SU-DHL-6 (cell line): ENCODE data around the gene IFITM1.
"Not testable (repeated sequence)": the region's sequence is repeated elsewhere in the genome, so short reads cannot be mapped to it uniquely, and the experiment has no call there.

Experiments used
- H2AFZ ChIP-seq: fragments of 200-600 bp; sonication (generic); 2 replicates; pipeline ENCODE4 v1.6.1; 2014; ENCODE audit warnings: low read depth, mild to moderate bottlenecking, moderate library complexity, mixed read lengths, antibody characterized with exemption, low read length; ENCODE audit not compliant: severe bottlenecking
- H3F3A ChIP-seq: fragments of 200-600 bp; shearing (Covaris generic); 2 replicates; pipeline ENCODE4 v1.6.0; 2016; ENCODE audit warnings: antibody characterized with exemption, mild to moderate bottlenecking; ENCODE audit not compliant: insufficient read depth
- H3K27ac ChIP-seq: fragments of 200-600 bp; sonication (generic); 2 replicates; pipeline ENCODE4 v1.5.1; 2016; ENCODE audit warnings: low read depth, mild to moderate bottlenecking, low read length, moderate library complexity, mixed read lengths
- H3K27me3 ChIP-seq: fragments of 200-600 bp; sonication (generic), shearing (Covaris generic); 2 replicates; pipeline ENCODE4 v1.6.0; 2014; ENCODE audit warnings: mild to moderate bottlenecking, low read length
- H3K36me3 ChIP-seq: fragments of 200-600 bp; sonication (generic); 2 replicates; pipeline ENCODE4 v1.6.1; 2014; ENCODE audit warnings: mild to moderate bottlenecking, low read length, mixed read lengths
- H3K4me2 ChIP-seq: fragments of 300-600, 200-600 bp; shearing (Covaris generic), sonication (generic); 2 replicates; pipeline ENCODE4 v1.6.0; 2014; ENCODE audit warnings: low read length, low read depth, mild to moderate bottlenecking; ENCODE audit not compliant: poor library complexity, severe bottlenecking
- H3K4me3 ChIP-seq: fragments of 200-600 bp; sonication (generic); 2 replicates; pipeline ENCODE4 v1.5.1; 2014; ENCODE audit warnings: antibody characterized with exemption, low read length, mild to moderate bottlenecking, mixed read lengths; ENCODE audit not compliant: insufficient read depth, poor library complexity, severe bottlenecking
- H3K79me2 ChIP-seq: fragments of 200-600 bp; sonication (generic); 2 replicates; pipeline ENCODE4 v1.6.1; 2014; ENCODE audit warnings: mild to moderate bottlenecking, low read length, moderate library complexity; ENCODE audit not compliant: insufficient read depth
- H3K9ac ChIP-seq: fragments of 200-600 bp; sonication (generic); 2 replicates; pipeline ENCODE4 v1.7.0; 2014; ENCODE audit warnings: mild to moderate bottlenecking, low read length
- H3K9me2 ChIP-seq: fragments of 200-600 bp; sonication (generic); replicated peaks from 2 replicates; pipeline ENCODE4 v1.6.1; 2014; ENCODE audit warnings: low read length; ENCODE audit not compliant: insufficient read depth
- H3K9me3 ChIP-seq: fragments of 200-600 bp; sonication (generic); 2 replicates; pipeline ENCODE4 v1.6.1; 2014; ENCODE audit warnings: low read length, mixed read lengths; ENCODE audit not compliant: insufficient read depth
- H4K20me1 ChIP-seq: fragments of 200-600 bp; sonication (generic); 2 replicates; pipeline ENCODE4 v1.6.1; 2014; ENCODE audit warnings: low read depth, mild to moderate bottlenecking, antibody characterized with exemption, low read length, moderate library complexity, mixed read lengths
- EZH2phosphoT487 ChIP-seq: fragments of 200-600 bp; sonication (generic), shearing (Covaris generic); conservative IDR thresholded peaks from 2 replicates; pipeline ENCODE4 v1.6.1; 2018; ENCODE audit warnings: mild to moderate bottlenecking, antibody characterized with exemption, low read length, moderate library complexity, mixed read lengths
- TF ChIP-seq, protein P1 (sequence below): fragments of 200-600 bp; sonication (generic); IDR thresholded peaks from one replicate; pipeline ENCODE4 v1.5.1; 2017; ENCODE audit warnings: antibody characterized with exemption, mild to moderate bottlenecking, low read length, moderate library complexity; ENCODE audit not compliant: insufficient read depth, poor library complexity, severe bottlenecking

The IFITM1 gene

DNA sequence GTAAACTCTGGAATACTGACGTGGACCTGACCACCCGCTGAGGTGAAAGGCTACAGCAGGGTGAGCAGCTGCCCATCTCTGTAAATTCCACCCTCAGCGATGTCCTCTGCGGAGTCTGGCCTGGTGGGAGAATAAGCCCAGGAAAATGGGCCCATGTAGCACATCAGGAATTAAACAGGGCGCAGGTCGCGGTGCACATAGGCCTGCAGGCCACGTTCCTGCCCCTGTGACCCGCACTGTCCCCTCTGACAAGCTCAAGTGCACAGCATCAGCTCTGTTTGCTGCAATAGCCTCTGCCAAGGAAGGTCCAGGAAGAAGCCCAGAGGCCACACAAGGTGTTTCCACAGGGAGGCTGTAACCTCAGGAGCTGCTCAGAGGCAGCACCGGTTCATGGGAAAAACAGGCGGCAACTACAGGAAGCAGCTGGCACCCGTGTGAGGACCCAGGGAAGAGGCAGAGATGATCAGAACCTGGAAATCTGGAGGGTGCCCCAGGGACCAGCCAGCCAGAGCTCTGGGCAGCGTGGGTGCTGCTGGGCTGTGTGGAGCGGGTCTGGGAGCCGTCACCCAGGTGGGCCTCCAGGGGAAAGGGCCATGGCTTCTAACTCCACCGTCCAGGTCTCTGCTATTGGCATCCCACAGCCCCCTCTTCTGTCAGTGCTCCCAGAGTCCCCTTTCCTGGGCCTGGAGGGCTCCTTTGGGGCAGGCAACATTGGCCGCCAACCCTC lies 7.0 kb upstream of the IFITM1 start:
- no peak for TF ChIP-seq EZH2phosphoT487
- TF ChIP-seq, protein P1, sequence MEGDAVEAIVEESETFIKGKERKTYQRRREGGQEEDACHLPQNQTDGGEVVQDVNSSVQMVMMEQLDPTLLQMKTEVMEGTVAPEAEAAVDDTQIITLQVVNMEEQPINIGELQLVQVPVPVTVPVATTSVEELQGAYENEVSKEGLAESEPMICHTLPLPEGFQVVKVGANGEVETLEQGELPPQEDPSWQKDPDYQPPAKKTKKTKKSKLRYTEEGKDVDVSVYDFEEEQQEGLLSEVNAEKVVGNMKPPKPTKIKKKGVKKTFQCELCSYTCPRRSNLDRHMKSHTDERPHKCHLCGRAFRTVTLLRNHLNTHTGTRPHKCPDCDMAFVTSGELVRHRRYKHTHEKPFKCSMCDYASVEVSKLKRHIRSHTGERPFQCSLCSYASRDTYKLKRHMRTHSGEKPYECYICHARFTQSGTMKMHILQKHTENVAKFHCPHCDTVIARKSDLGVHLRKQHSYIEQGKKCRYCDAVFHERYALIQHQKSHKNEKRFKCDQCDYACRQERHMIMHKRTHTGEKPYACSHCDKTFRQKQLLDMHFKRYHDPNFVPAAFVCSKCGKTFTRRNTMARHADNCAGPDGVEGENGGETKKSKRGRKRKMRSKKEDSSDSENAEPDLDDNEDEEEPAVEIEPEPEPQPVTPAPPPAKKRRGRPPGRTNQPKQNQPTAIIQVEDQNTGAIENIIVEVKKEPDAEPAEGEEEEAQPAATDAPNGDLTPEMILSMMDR: no peak
- Histone ChIP-seq H3F3A (no peaks in the 10 kb centered on the region; the same call in 1 of the 2 replicates), H3K27me3 (no peaks in the 10 kb centered on the region), H3K27ac (no peak overlapping the region), H3K4me3 (no peak overlapping the region), H3K79me2 (no peaks in the 10 kb centered on the region), H3K9me2 (no peaks in the 10 kb centered on the region), H3K9me3 (no peaks in the 10 kb centered on the region), H3K36me3 (no peaks in the 10 kb centered on the region), H4K20me1 (no peaks in the 10 kb centered on the region), H3K4me2 (no peak overlapping the region), H3K9ac (no peak overlapping the region), H2AFZ (no peak overlapping the region)

DNA sequence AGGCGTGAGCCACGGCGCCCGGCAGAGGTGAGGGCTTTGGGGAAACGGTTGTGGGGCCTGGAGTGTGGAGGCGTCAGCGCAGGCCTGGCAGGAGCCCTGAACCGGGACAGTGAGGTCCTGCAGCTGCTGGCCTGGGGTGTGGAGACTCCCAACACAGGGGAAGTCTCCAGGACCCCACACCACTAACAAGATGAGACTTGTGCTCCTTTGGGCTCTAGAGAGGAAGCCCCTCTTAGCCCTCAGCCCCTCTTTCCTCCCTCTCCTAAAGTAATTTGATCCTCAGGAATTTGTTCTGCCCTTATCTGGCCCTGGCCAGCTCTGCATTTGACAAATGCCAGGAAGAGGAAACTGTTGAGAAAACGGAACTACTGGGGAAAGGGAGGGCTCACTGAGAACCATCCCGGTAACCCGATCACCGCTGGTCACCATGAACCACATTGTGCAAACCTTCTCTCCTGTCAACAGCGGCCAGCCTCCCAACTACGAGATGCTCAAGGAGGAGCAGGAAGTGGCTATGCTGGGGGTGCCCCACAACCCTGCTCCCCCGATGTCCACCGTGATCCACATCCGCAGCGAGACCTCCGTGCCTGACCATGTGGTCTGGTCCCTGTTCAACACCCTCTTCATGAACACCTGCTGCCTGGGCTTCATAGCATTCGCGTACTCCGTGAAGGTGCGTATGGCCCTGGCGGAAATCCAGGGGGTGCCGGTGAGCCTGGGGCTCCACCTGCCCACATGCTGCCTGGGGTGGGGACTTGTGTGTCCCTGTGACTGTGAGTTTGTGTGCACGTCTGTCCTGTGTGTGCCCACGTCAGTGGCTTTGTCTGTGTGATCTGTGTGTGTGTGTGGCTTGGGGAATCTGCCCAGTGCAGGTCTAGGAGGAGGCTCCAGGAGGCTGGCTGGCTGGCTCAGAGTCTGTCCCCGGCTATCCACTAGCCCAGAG lies 5.8 kb upstream of the IFITM1 start, which contains the start of gene IFITM2:
IFITM2 (plus strand) TSS at position 51 of the 943 bp plus-strand sequence; CDS start at position 428, 377 bp downstream.
- not testable (repeated sequence) for H3K9me2 ChIP-seq, H3K79me2 ChIP-seq, H3K4me3 ChIP-seq, H3K36me3 ChIP-seq, H3K27ac ChIP-seq, H3K27me3 ChIP-seq, H3K9me3 ChIP-seq, H3F3A ChIP-seq, H4K20me1 ChIP-seq
- H3K9ac ChIP-seq: peak within 1 kb of the TSS; percentile 15; the same call in 1 of the 2 replicates
- peak within 1 kb of the TSS; percentile 15 for H2AFZ ChIP-seq
- H3K4me2 ChIP-seq: peak within 1 kb of the TSS; percentile 34

DNA sequence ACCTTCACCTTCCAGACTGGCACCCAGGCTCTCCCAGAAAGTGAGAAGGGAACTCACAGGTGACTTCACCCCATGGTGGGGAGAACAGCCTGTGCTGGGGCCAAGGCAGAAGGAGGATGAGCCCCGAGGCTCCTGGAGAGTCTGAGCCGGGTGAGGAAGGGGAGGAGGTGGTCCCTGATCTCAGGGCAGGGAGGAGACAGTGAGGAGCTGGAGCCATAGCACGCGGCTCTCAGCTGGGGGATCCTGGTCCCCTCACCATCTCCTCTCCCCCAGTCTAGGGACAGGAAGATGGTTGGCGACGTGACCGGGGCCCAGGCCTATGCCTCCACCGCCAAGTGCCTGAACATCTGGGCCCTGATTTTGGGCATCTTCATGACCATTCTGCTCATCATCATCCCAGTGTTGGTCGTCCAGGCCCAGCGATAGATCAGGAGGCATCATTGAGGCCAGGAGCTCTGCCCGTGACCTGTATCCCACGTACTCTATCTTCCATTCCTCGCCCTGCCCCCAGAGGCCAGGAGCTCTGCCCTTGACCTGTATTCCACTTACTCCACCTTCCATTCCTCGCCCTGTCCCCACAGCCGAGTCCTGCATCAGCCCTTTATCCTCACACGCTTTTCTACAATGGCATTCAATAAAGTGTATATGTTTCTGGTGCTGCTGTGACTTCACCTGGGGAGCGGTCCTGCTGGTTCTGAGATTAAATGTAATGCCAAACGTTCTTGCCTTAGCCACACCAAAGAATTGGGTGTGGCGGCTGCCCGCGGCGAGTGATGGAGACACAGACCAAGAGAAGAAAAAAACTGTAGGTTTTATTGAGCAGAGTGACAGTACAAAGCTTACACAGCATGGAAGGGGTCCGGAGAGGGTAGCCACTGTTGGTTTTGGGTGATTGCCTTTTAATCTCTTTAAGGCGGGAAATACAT lies 4.8 kb upstream of the IFITM1 start:
- not testable (repeated sequence) for H3K4me3 ChIP-seq, H3K79me2 ChIP-seq, H3K9me3 ChIP-seq, H3K27me3 ChIP-seq, H3K27ac ChIP-seq, H3K9ac ChIP-seq, H3F3A ChIP-seq, H4K20me1 ChIP-seq, H3K36me3 ChIP-seq, H2AFZ ChIP-seq, H3K9me2 ChIP-seq
- H3K4me2 ChIP-seq: peak overlapping the region; percentile 9

DNA sequence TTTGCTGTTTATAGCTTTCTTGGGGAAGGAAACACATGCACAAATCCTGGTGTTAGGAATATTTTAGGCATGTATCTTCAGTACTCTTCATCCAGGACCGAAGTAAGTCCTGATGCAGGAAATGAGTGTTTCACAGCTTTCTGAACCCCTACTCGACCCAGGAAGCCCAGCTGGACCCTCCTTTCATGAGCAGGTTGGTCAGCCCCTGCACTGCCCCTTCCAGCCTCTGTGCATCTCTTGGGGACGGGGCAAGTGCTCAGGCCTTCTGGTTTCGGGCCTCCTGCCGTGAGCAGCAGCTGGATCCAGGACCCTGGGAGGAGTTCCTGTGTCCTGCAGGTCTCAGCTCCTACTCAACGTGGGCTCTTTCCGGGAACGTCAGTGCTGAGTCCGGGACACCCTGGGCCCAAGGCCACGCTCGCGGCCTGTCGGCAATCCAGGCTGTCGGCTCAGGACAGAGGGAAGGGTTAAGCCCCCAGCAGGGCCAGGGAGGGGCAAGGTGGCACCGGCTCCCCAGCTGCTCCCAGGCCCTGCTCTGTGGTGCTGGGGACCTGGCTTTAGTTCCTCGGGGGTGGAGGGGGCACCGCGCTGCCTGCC lies 3.8 kb upstream of the IFITM1 start:
- not testable (repeated sequence) for H3K9ac ChIP-seq, H2AFZ ChIP-seq, H3K9me2 ChIP-seq, H3K4me3 ChIP-seq, H3F3A ChIP-seq, H3K79me2 ChIP-seq, H3K36me3 ChIP-seq, H4K20me1 ChIP-seq, H3K27ac ChIP-seq, H3K27me3 ChIP-seq, H3K4me2 ChIP-seq, H3K9me3 ChIP-seq

DNA sequence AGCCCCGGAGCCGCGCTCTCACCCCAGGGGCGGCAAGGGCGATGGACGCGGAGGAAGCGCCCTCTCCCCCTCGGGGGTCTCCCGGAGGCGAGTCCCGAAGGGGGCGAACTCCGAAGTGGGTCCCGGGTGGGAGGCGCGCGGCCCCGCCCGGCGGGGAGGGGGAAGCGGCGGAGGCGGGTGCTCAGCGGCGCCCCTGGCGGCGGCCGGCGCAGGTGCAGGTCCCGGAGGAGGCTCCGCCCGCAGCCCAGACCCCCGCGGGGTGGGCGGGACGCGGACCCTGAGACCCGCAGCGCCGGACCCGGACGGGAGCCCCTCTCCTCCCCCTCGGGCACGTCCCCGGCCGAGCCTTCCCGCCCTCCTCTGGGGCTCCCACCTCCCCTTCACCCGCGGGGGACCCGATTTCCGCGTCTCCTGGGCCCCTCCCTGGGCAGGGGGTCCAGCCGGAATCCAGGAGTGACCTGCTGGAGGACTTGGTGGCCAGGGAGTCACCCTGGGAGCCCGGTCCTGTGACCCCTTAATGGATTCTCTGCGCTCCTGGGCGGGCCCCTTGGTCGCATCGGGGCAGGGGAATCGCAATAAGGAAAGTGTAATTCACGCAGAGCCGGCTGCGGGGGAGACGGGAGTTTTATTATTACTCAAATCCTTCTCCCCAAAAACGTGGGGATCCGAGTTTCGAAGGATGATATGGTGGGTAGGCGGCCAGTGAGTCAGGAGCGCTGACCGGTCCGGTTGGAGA lies 2.7 kb upstream of the IFITM1 start:
- H2AFZ ChIP-seq, H3K36me3 ChIP-seq, H3K4me2 ChIP-seq, H3K27me3 ChIP-seq, H3K9ac ChIP-seq, H4K20me1 ChIP-seq, H3F3A ChIP-seq, H3K9me2 ChIP-seq, H3K27ac ChIP-seq, H3K79me2 ChIP-seq, H3K9me3 ChIP-seq, H3K4me3 ChIP-seq: not testable (repeated sequence)
